Fibroblast of villous mesenchyme (primary cell): ENCODE data around the gene DYDC1. TPM values are rescaled to one million over a fixed set of nuclear protein-coding genes. Genes with fewer than 3 reads are reported as not detected.

Experiments
- DNase-seq: peaks from one replicate; pipeline ENCODE4 v3.0.0-alpha.2; 2010; ENCODE audit warnings: low read depth
- H3K4me3 ChIP-seq: 2 replicates; pipeline ENCODE4 v1.5.1; 2011; ENCODE audit warnings: low read depth, mild to moderate bottlenecking, low read length
- total RNA-seq: library from RNA; depleted of rRNA; stranded (reverse); fragments of >200 nt; gene quantifications from 2 replicates; pipeline ENCODE4 v1.2.3, GENCODE V29; 2012
- TF ChIP-seq, protein P1 (sequence below): IDR thresholded peaks from 2 replicates; pipeline ENCODE4 v1.5.1; 2012; ENCODE audit warnings: low read depth, mild to moderate bottlenecking, low read length; ENCODE audit not compliant: insufficient read depth

Gene DYDC1
- not detected in 2 replicates for total RNA-seq

GRCh38 chr10:80356563-80356988 lies at the start of gene DYDC1, which contains the start of gene DYDC2:
DYDC1 (minus strand) TSS chr10:80356755; CDS start chr10:80352601, 4,154 bp downstream.
DYDC2 (plus strand) TSS chr10:80356781; CDS start chr10:80362444, 5,663 bp downstream.
- TF ChIP-seq, protein P1, sequence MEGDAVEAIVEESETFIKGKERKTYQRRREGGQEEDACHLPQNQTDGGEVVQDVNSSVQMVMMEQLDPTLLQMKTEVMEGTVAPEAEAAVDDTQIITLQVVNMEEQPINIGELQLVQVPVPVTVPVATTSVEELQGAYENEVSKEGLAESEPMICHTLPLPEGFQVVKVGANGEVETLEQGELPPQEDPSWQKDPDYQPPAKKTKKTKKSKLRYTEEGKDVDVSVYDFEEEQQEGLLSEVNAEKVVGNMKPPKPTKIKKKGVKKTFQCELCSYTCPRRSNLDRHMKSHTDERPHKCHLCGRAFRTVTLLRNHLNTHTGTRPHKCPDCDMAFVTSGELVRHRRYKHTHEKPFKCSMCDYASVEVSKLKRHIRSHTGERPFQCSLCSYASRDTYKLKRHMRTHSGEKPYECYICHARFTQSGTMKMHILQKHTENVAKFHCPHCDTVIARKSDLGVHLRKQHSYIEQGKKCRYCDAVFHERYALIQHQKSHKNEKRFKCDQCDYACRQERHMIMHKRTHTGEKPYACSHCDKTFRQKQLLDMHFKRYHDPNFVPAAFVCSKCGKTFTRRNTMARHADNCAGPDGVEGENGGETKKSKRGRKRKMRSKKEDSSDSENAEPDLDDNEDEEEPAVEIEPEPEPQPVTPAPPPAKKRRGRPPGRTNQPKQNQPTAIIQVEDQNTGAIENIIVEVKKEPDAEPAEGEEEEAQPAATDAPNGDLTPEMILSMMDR, result no peak
- peak within 1 kb of the TSS; percentile 43 for H3K4me3 ChIP-seq
- peak; percentile 32 for DNase-seq

DNA sequence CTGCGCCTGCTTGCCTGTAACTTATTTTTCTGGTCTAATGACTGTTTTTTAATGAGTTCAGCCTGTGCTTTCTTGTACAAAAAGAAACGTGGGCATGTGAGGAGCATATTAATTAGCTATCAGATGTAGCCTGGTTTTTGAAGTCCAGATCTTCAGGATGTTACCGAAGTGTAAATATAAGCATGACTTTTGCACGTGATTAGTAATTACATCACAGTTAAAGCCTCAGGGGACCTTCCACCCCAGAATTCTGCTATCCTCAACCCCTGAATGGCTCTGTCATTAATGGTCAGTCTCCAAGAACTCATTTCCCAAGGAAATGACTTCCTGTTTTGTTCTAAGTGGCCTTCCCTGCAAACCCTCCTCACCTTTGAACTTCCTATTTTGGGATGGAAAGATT lies 49.6 kb upstream of the DYDC1 start:
- no peak overlapping the region for H3K4me3 ChIP-seq
- TF ChIP-seq, protein P1, result no peak
- DNase-seq, result peak; percentile 61

GRCh38 chr10:80405626-80406025 lies 49.1 kb upstream of the DYDC1 start:
- H3K4me3 ChIP-seq, result no peak overlapping the region
- TF ChIP-seq, protein P1, result no peak
- DNase-seq, result peak; percentile 74

- DNase-seq, result no peak
- TF ChIP-seq, protein P1, result no peak
- H3K4me3 ChIP-seq, result no peak overlapping the region
Observed at GRCh38 chr10:80405035-80405434, 48.5 kb upstream of the DYDC1 start.

GRCh38 chr10:80400136-80400804 lies 43.7 kb upstream of the DYDC1 start:
- no peak overlapping the region for H3K4me3 ChIP-seq
- TF ChIP-seq, protein P1, result no peak
- no peak for DNase-seq

DNA sequence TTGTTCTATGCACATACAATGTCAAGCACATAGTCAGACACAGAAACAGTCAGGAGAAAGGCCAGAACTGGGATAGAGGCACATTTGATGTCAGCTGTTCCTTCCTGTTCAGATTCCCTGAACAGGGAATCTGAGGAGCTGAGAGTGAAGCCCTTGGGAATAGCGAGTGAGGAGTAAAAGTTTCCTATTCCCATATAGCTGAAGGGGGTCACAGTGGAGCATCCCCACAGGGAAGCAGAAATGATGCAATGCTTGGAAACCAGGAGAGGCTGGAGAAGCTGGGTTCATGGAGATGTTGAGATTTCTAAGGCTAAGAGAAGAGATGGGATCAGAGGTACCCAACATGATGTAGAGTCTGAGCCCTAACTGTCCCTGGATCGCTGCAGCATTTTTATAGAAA lies 40.5 kb upstream of the DYDC1 start:
- DNase-seq, result no peak
- no peak overlapping the region for H3K4me3 ChIP-seq
- TF ChIP-seq, protein P1, result no peak

DNA sequence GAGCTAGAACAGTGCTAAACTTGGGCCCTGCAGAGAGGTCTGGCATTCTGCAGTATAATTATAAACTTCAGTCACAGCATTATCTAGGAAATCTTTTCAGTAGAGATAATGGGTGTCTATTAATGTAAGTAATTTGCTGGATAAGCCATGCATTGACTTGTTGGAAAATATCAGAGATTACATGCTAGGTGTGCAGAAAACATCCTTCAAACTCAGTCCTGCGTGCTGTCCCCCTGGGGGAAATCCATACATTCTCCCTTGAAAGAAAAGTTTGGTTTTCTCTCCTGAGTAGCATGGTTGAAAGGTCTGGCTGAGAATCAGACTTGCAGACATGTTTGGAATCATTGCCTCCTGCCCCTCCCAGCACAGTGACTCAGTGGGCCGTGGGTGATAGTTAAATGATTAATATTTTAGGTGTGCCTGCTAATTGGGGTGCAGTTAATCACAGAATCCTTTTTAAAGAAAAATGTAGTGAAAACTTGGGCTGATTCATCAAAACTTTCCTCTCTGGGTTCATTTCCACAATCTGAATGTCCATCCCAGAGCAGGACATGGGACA lies 37.9 kb upstream of the DYDC1 start:
- TF ChIP-seq, protein P1, result no peak
- H3K4me3 ChIP-seq, result no peak overlapping the region
- DNase-seq, result no peak
